WERI-Rb-1 (cell line): ENCODE data around the gene PIK3C2G.

ENCODE experiments used
- DNase-seq: peaks from one replicate; pipeline ENCODE4 v3.0.0-alpha.2; 2020
- H3K27ac ChIP-seq: fragments of 250-450 bp; sonication (Bioruptor Pico); 2 replicates; pipeline ENCODE4 v1.5.1; 2020; ENCODE audit warnings: mild to moderate bottlenecking, moderate library complexity
- H3K27me3 ChIP-seq: fragments of 250-450 bp; sonication (Bioruptor Pico); 2 replicates; pipeline ENCODE4 v1.5.1; 2021; ENCODE audit warnings: mild to moderate bottlenecking, low read depth, moderate library complexity; ENCODE audit not compliant: insufficient read depth, severe bottlenecking
- H3K36me3 ChIP-seq: fragments of 250-450 bp; sonication (Bioruptor Pico); 2 replicates; pipeline ENCODE4 v1.5.1; 2020; ENCODE audit warnings: mild to moderate bottlenecking, moderate library complexity
- H3K4me3 ChIP-seq: 2 replicates; pipeline ENCODE4 v1.5.1; 2011; ENCODE audit warnings: low read depth, mild to moderate bottlenecking, control low read depth, low read length
- H3K9me3 ChIP-seq: fragments of 250-450 bp; sonication (Bioruptor Pico); 2 replicates; pipeline ENCODE4 v1.5.1; 2021; ENCODE audit warnings: mild to moderate bottlenecking, moderate library complexity; ENCODE audit not compliant: severe bottlenecking
- CTCF ChIP-seq: IDR thresholded peaks from 2 replicates; pipeline ENCODE4 v1.5.1; 2011; ENCODE audit warnings: low read depth, mild to moderate bottlenecking, control low read depth, inconsistent platforms, low read length

The PIK3C2G gene

GRCh38 chr12:18306311-18306710 is 45.0 kb downstream of the PIK3C2G start:
- no peak for TF ChIP-seq CTCF
- Histone ChIP-seq H3K36me3 (no peaks in the 10 kb centered on the region), H3K27ac (no peak overlapping the region), H3K27me3 (no peaks in the 10 kb centered on the region), H3K9me3 (no peaks in the 10 kb centered on the region), H3K4me3 (no peak overlapping the region)
- no peak for DNase-seq

- no peak for TF ChIP-seq CTCF
- no peaks in the 10 kb centered on the region for H3K36me3 ChIP-seq
Observed at GRCh38 chr12:18313306-18313705, 52.0 kb downstream of the PIK3C2G start.

GRCh38 chr12:18320036-18320617 is 58.8 kb downstream of the PIK3C2G start:
- peak; percentile 32 for DNase-seq
- Histone ChIP-seq H3K27me3 (no peaks in the 10 kb centered on the region), H3K36me3 (no peaks in the 10 kb centered on the region), H3K4me3 (no peak overlapping the region), H3K27ac (no peak overlapping the region), H3K9me3 (no peaks in the 10 kb centered on the region)
- peak; percentile 66 for TF ChIP-seq CTCF

More at GRCh38 chr12:18313306-18313705, 52.0 kb downstream of the PIK3C2G start:
- H3K9me3 ChIP-seq = no peaks in the 10 kb centered on the region
- no peak for DNase-seq
- H3K4me3 ChIP-seq = no peak overlapping the region
- no peak overlapping the region for H3K27ac ChIP-seq
- H3K27me3 ChIP-seq = no peaks in the 10 kb centered on the region

- no peak overlapping the region for H3K4me3 ChIP-seq
- H3K27ac ChIP-seq = no peak overlapping the region
- no peaks in the 10 kb centered on the region for H3K36me3 ChIP-seq
- no peaks in the 10 kb centered on the region for H3K9me3 ChIP-seq
- no peak for TF ChIP-seq CTCF
- DNase-seq = no peak
- H3K27me3 ChIP-seq = no peaks in the 10 kb centered on the region
Observed at GRCh38 chr12:18320976-18321375, 59.7 kb downstream of the PIK3C2G start.

- no peak overlapping the region for H3K27ac ChIP-seq
- DNase-seq = no peak
- no peaks in the 10 kb centered on the region for H3K27me3 ChIP-seq
- TF ChIP-seq CTCF = no peak
- no peaks in the 10 kb centered on the region for H3K9me3 ChIP-seq
- no peak overlapping the region for H3K4me3 ChIP-seq
- H3K36me3 ChIP-seq = no peaks in the 10 kb centered on the region
Observed at GRCh38 chr12:18323159-18323558, 61.8 kb downstream of the PIK3C2G start.

- DNase-seq = no peak
- Histone ChIP-seq H3K36me3 (no peaks in the 10 kb centered on the region), H3K27me3 (no peaks in the 10 kb centered on the region), H3K27ac (no peak overlapping the region), H3K9me3 (no peaks in the 10 kb centered on the region), H3K4me3 (no peak overlapping the region)
- no peak for TF ChIP-seq CTCF
Observed at GRCh38 chr12:18327036-18327435, 65.7 kb downstream of the PIK3C2G start.
